Kidney tubule cell (primary cell): ENCODE data around the gene ANXA5.
"Not testable (repeated sequence)": the region's sequence is repeated elsewhere in the genome, so short reads cannot be mapped to it uniquely, and the experiment has no call there.

Source experiments
- DNase-seq: peaks from one replicate; pipeline ENCODE4 v3.0.0-alpha.2; 2018; ENCODE audit warnings: low spot score

Gene ANXA5

GRCh38 chr4:121696581-121697461, at the start of gene ANXA5:
Gene ANXA5 (minus strand): TSS chr4:121696980. CDS start chr4:121696589, 391 bp downstream.
- peak; percentile 92 for DNase-seq

- DNase-seq = no peak
These were observed 46.0 kb upstream of the ANXA5 start for GRCh38 chr4:121742794-121743193.

GRCh38 chr4:121741751-121742150, 45.0 kb upstream of the ANXA5 start:
- no peak for DNase-seq

GRCh38 chr4:121740796-121741409, 44.1 kb upstream of the ANXA5 start:
- no peak for DNase-seq

GRCh38 chr4:121739575-121739974, 42.8 kb upstream of the ANXA5 start:
- no peak for DNase-seq

GRCh38 chr4:121738780-121739535, 42.2 kb upstream of the ANXA5 start:
- DNase-seq = no peak

- DNase-seq = no peak
These were observed 41.2 kb upstream of the ANXA5 start for GRCh38 chr4:121737846-121738554.

GRCh38 chr4:121736735-121737351, 40.1 kb upstream of the ANXA5 start:
- peak; percentile 62 for DNase-seq

GRCh38 chr4:121734571-121734970, 37.8 kb upstream of the ANXA5 start:
- DNase-seq = no peak

- DNase-seq = peak; percentile 23
These were observed 37.2 kb upstream of the ANXA5 start for GRCh38 chr4:121733942-121734341.

GRCh38 chr4:121729753-121730152, 33.0 kb upstream of the ANXA5 start:
- not testable (repeated sequence) for DNase-seq

GRCh38 chr4:121728798-121729226, 32.0 kb upstream of the ANXA5 start:
- peak; percentile 51 for DNase-seq

- DNase-seq = peak; percentile 85
These were observed 31.3 kb upstream of the ANXA5 start for GRCh38 chr4:121728066-121728465.

GRCh38 chr4:121726642-121727268, 30.0 kb upstream of the ANXA5 start:
- peak; percentile 77 for DNase-seq

- DNase-seq = no peak
These were observed 27.9 kb upstream of the ANXA5 start for GRCh38 chr4:121724671-121725070.

GRCh38 chr4:121721700-121722099, 24.9 kb upstream of the ANXA5 start:
- no peak for DNase-seq

- peak; percentile 57 for DNase-seq
These were observed 23.3 kb upstream of the ANXA5 start for GRCh38 chr4:121720109-121720508.

GRCh38 chr4:121717680-121718237, 21.0 kb upstream of the ANXA5 start:
- no peak for DNase-seq

GRCh38 chr4:121714548-121714947, 17.8 kb upstream of the ANXA5 start:
- no peak for DNase-seq

GRCh38 chr4:121712783-121713182, 16.0 kb upstream of the ANXA5 start:
- no peak for DNase-seq
